NT2/D1 (cell line): ENCODE measurements around the gene HSD17B12.

Experiments used
- DNase-seq: peaks from one replicate; pipeline ENCODE4 v3.0.0-alpha.2; 2011; ENCODE audit warnings: low read depth, low spot score
- H3K27me3 ChIP-seq: 2 replicates; pipeline ENCODE4 v1.6.0; 2011; ENCODE audit warnings: mild to moderate bottlenecking; ENCODE audit not compliant: insufficient read length, insufficient read depth
- H3K36me3 ChIP-seq: 2 replicates; pipeline ENCODE4 v1.6.1; 2011; ENCODE audit warnings: mild to moderate bottlenecking, low read length, mixed read lengths; ENCODE audit not compliant: insufficient read depth, insufficient read length
- H3K4me1 ChIP-seq: 2 replicates; pipeline ENCODE4 v1.5.1; 2011; ENCODE audit not compliant: insufficient read depth, insufficient read length
- H3K4me3 ChIP-seq: 2 replicates; pipeline ENCODE4 v1.5.1; 2011; ENCODE audit warnings: low read depth; ENCODE audit not compliant: insufficient read length
- H3K9ac ChIP-seq: 2 replicates; pipeline ENCODE4 v1.6.0; 2011; ENCODE audit warnings: low read depth; ENCODE audit not compliant: insufficient read length
- H3K9me3 ChIP-seq: 2 replicates; pipeline ENCODE4 v1.5.1; 2011; ENCODE audit warnings: mild to moderate bottlenecking, low read length; ENCODE audit not compliant: insufficient read depth
- SUZ12 ChIP-seq: IDR thresholded peaks from 2 replicates; pipeline ENCODE4 v1.6.1; 2011; ENCODE audit not compliant: insufficient read length, insufficient read depth; ENCODE audit errors: extremely low read depth
- YY1 ChIP-seq: IDR thresholded peaks from 2 replicates; pipeline ENCODE4 v1.6.1; 2011; ENCODE audit not compliant: insufficient read length, insufficient read depth
- ZNF274 ChIP-seq: IDR thresholded peaks from 2 replicates; pipeline ENCODE4 v1.6.1; 2011; ENCODE audit warnings: mild to moderate bottlenecking, low read depth, low read length

Gene HSD17B12

DNA sequence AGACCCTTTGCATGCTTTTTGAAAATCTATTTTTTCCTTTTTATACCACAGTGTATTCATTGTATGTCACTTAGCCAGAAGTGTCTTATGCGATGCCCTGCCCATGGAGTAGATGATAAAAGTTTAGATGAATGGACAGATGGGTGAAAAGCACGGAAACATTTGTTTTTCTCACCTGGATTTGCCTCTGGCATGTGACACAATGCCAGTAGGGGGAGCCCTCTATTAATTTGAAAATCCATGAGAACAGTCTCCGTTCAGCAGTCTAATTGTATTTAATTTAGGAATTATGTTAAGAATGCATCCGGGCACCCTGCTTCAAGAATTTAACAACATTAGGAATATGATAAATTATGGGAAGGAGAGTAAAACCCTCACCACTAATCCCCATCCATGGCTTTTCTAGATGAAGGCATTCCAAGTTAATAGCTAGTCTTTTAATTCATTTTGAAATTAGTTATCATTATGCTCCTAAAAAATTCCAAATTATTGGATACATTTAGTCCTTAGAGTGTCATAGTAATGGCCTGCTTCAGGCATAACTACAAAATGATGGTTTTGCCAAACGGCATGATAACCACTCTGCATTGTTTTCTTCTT is 144.8 kb downstream of the HSD17B12 start:
- Histone ChIP-seq H3K36me3 (peaks cover 18% of the 10 kb centered on the region), H3K4me3 (no peak overlapping the region), H3K9me3 (no peaks in the 10 kb centered on the region), H3K4me1 (no peaks in the 10 kb centered on the region), H3K9ac (no peak overlapping the region), H3K27me3 (no peaks in the 10 kb centered on the region)
- DNase-seq = peak; percentile 25
- TF ChIP-seq YY1 (no peak), SUZ12 (no peak), ZNF274 (no peak)

DNA sequence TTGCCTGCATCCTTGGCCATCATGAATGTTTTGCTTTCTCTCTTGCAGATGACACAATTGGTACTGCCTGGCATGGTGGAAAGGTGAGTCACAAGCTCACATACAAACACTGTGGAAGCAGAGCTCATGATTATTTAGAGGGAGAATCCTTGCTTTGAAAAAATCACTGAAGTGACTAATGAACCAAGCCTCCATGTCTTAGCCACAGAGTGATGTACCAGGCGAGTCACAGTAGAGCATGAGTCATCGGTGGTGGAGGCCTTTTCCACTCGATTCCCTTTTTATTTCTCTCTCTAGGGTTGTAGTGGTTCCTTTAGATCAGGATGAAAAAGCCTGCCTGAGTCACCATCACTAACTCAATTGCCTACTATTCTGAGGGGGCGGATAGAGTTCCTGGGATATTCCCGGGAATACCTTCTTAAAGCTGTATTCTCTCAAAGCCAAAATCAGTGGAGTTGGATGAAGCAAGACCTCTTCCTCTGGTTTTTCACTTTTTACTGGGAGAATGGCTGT is 150.4 kb downstream of the HSD17B12 start:
- Histone ChIP-seq H3K4me1 (no peaks in the 10 kb centered on the region), H3K9me3 (no peaks in the 10 kb centered on the region), H3K27me3 (no peaks in the 10 kb centered on the region), H3K36me3 (peaks cover 6% of the 10 kb centered on the region), H3K9ac (no peak overlapping the region), H3K4me3 (no peak overlapping the region)
- TF ChIP-seq SUZ12 (no peak), ZNF274 (no peak), YY1 (no peak)
- peak; percentile 57 for DNase-seq

DNA sequence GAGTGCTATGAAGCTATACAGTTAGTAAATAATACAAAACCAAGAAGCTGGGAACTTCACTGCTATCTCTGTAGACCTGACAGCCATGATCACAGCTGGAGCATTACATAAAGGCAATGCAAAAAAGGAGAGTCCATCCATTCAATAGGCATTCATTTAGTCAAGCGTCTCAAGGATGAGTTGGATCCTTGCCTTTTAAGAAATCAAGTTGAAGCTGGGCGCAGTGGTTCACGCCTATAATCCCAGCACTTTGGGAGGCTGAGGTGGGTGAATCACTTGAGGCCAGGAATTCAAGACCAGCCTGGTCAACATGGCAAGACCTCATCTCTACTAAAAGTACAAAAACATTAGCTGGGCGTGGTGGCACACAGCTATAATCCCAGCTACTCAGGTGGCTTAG is 152.0 kb downstream of the HSD17B12 start:
- H3K4me3 ChIP-seq = no peak overlapping the region
- H3K9me3 ChIP-seq = no peaks in the 10 kb centered on the region
- H3K36me3 ChIP-seq = peaks cover 6% of the 10 kb centered on the region
- H3K27me3 ChIP-seq = no peaks in the 10 kb centered on the region
- DNase-seq = no peak
- no peaks in the 10 kb centered on the region for H3K4me1 ChIP-seq
- H3K9ac ChIP-seq = no peak overlapping the region
- TF ChIP-seq ZNF274 (no peak), YY1 (no peak), SUZ12 (no peak)

DNA sequence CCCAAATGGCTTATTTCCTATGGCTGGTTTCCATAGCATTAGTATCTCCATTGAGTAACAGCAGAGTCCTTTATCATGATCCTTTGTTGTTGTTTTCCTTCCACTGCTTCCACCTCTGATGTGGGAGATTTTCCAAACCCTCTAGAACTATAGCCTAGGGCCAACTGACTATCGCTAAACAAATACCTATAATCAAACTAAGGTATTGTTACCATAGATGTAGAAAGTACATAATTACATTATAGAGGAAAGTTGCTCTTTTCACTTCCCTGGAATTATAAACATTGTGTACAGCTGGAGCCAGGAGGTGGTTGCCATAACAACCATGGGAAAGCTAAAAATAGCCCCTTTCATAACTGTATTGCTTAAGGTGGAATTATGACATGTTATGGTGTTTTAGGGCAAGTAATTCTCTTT is 153.1 kb downstream of the HSD17B12 start:
- no peak for TF ChIP-seq YY1
- no peak for TF ChIP-seq ZNF274
- no peak for TF ChIP-seq SUZ12

DNA sequence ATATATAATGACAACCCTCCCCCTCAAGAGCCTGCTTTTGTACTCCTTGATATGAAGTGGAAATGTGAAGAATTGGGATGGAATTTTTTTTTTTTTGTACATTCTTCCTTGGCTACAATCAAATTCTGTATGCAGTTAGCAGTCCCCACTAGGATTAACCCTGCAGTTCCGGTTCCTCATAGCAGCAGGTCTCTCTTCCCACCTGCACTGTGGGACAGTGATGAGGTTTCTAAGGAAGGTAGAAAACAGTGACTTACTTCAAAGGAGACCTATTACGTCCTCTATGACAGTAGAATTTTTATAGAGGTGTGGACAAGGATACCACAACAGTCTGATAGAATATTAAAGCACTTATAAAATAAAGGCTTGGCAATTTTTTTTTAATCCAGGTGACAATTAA is 153.7 kb downstream of the HSD17B12 start:
- DNase-seq = no peak
- H3K27me3 ChIP-seq = no peaks in the 10 kb centered on the region
- H3K4me3 ChIP-seq = no peak overlapping the region
- H3K4me1 ChIP-seq = no peaks in the 10 kb centered on the region
- H3K9me3 ChIP-seq = no peaks in the 10 kb centered on the region
- peaks cover 19% of the 10 kb centered on the region for H3K36me3 ChIP-seq
- no peak overlapping the region for H3K9ac ChIP-seq
- TF ChIP-seq ZNF274 (no peak), YY1 (no peak), SUZ12 (no peak)

More for the DNA sequence above, 153.1 kb downstream of the HSD17B12 start:
- Histone ChIP-seq H3K4me3 (no peak overlapping the region), H3K4me1 (no peaks in the 10 kb centered on the region), H3K27me3 (no peaks in the 10 kb centered on the region), H3K36me3 (peaks cover 13% of the 10 kb centered on the region), H3K9ac (no peak overlapping the region), H3K9me3 (no peaks in the 10 kb centered on the region)
- no peak for DNase-seq

DNA sequence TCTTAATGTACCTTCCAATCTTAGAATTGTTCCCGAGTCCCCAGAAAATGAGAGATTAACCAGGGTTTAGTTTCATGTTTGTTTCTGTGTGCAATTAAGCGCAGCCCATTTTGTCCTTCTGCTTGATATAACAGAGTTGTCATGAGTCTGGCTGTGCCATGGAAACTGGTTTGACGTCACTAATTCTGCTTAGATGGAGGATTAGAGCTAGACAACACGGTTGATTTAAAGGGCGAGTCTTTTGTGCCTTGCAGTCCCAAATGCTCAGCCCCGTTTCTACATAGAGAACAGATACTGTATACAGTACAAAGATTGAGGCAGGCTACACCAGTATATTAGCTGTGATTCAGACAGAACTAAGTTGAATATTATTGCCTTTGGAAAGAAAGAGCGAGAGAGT is 154.6 kb downstream of the HSD17B12 start:
- Histone ChIP-seq H3K27me3 (no peaks in the 10 kb centered on the region), H3K4me1 (no peaks in the 10 kb centered on the region), H3K9ac (no peak overlapping the region), H3K36me3 (peaks cover 24% of the 10 kb centered on the region), H3K4me3 (no peak overlapping the region), H3K9me3 (no peaks in the 10 kb centered on the region)
- no peak for DNase-seq
- TF ChIP-seq YY1 = no peak
- TF ChIP-seq SUZ12 = no peak
- TF ChIP-seq ZNF274 = no peak

DNA sequence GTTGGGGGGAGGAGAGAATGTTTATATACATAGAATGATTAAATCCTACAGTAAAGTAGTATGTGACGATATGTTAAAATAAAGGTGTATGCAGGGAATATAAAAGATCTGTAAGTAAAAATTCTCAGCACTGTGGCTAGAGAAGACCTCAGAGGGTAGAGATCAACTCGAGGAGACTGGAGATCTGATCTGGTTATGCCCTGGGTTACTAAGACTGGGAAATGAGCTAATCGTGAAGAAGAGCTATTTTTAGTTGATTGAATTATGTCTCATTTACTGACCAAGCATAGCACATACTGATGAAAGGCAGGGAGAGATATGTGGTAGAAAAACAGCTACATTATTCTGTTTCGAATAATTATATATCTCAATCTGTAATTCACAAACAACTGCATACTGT is 157.3 kb downstream of the HSD17B12 start:
- Histone ChIP-seq H3K4me1 (no peaks in the 10 kb centered on the region), H3K4me3 (no peak overlapping the region), H3K9ac (no peak overlapping the region), H3K9me3 (no peaks in the 10 kb centered on the region), H3K27me3 (no peaks in the 10 kb centered on the region), H3K36me3 (peaks cover 34% of the 10 kb centered on the region)
- TF ChIP-seq SUZ12 (no peak), YY1 (no peak), ZNF274 (no peak)
- no peak for DNase-seq

DNA sequence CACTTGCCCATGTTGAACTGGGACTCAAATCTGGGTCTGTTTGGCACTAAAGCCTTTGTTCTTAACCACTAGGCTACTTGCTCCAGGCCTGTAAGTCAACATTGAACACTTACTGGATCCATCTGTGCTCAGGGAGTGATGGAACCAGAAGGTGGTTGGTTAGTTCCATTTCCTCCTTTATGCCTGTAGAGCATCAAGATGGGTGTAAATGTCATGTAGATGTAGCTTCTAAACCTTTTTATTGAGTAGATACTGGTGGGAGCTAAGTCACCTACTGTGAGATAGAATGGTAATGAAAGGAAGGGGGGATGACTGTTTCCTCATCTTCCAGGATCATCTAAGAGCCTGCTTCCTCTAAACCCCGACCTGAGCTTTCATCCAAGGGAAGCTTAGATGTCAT is 161.5 kb downstream of the HSD17B12 start:
- TF ChIP-seq ZNF274 = no peak
- TF ChIP-seq YY1 = no peak
- TF ChIP-seq SUZ12 = no peak
- DNase-seq = no peak
- no peaks in the 10 kb centered on the region for H3K4me1 ChIP-seq
- no peak overlapping the region for H3K4me3 ChIP-seq
- H3K9ac ChIP-seq = no peak overlapping the region
- no peaks in the 10 kb centered on the region for H3K9me3 ChIP-seq
- no peaks in the 10 kb centered on the region for H3K27me3 ChIP-seq
- peaks cover 44% of the 10 kb centered on the region for H3K36me3 ChIP-seq
